CD4-positive, alpha-beta T cell treated with Interleukin-17A for 1 hour (primary cell): ENCODE results near the gene MAP4.
"Not testable (repeated sequence)": the region's sequence is repeated elsewhere in the genome, so short reads cannot be mapped to it uniquely, and the experiment has no call there.

ENCODE experiments used
- DNase-seq: peaks from one replicate; pipeline ENCODE4 v3.0.0-alpha.2; 2020

MAP4 gene

DNA sequence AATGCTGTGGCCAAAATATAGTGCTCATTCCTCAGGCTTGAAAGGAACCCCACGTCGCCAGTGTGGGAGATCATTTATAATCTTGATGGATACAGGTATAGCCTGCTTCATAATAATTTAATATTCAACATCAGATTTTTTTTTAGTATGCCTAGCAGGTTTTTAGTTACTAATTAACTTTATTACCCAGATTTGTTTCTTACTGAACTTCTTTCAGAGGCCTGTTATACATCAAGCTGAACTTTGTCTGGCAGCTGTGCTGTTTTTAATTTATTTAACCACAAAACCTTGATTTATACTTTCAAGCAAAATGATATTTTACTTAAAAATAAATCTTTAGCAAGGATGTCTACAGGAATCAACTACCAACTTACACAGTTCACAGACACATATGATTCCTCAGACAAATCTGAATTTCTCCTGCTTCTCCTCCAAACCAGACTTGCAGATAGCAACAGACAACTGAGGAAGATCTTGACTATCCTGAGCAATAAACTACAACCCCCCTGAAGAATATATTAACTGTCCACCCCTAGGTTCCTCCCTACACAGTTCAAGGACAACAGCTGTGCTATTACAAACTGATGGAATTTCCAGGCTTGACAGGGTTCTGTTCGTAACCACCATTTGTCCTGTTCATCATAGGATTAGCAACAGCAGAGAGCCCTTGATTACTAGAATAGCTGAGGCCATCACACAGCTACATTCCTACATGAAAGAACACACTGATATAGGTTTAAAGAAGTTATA is 610 bp downstream of the MAP4 start:
- DNase-seq, result no peak

DNA sequence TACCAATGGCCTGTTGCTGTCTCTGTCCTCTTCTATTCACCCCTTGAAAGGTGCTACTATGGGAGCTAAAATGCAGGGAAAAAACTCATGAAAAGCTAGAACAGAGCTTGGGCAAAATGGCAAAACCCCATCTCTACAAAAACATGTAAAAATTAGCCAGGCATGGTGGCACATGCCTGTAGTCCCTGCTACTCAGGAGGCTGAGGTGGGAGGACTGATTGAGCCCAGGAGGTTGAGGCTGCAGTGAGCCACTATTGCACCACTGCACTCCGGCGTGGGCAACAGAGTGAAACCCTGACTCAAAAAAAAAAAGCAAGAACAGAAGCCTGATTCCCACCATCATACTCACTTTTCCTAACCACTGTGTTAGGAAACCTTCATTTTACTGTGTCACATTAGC is 1.9 kb downstream of the MAP4 start:
- DNase-seq, result no peak

DNA sequence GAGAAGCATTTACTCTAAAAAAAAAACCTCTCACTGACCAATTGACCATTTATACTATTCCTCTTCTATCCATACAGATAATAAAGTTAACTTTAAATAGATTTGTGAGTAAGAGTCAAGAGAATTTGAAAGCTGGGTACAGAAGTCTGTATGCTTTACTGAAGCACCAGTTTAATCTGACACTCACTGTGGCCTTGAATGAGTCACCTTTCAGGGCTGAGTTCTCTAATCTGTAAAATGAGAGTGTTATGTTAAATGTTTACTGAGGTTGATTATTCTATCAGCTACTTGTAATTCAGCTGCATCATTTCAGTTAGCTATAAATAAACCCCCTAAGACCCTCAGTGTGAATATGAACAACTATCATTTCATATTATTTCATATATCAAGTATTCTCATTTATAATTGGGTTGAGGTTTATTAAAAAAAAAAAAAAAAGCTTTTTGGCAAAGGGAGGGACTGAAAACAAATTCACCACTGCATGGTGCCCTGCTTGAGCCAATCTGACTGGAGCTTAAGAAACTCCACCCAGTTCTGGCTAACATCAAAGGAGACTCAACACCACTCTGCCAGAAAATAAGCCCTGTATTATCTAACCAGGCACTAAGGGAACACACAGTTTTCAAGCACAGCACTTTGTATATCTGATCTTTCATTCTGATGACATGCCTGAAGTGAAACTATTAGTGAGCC is 2.8 kb downstream of the MAP4 start:
- DNase-seq, result no peak

DNA sequence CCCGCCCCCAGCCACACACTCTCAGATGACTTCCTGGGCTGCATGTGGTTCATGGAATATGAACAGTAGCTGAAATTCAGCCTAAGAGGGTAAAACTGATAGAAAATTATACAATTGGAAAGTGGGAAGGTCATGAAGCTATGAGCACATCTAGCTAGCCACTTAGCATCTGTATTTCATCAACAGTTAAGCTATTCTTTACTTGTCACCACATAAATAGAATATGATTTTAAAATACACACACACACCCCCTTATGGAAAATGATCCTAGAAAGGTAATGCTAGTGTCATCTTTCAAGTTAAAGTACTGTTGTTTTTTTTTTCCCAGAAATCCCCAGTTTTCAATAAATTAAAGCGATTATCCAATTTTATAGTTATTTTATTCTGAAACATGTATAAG is 3.6 kb downstream of the MAP4 start:
- DNase-seq, result no peak

DNA sequence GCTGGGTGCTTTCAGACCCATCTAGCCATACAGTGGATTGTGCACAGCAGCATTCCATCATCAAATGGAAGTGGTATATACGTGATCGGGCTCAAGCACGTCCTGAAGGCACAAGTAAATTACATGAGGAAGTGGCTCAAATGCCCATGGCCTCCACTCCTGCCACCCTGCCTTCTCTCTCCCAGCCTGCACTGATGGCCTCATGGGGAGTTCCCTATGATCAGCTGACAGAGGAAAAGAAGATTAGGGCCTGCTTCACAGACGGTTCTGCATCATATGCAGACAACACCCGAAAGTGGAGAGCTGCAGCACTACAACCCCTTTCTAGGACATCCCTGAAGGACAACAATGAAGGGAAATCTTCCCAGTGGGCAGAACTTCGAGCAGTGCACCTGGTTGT is 8.2 kb downstream of the MAP4 start:
- DNase-seq, result not testable (repeated sequence)

DNA sequence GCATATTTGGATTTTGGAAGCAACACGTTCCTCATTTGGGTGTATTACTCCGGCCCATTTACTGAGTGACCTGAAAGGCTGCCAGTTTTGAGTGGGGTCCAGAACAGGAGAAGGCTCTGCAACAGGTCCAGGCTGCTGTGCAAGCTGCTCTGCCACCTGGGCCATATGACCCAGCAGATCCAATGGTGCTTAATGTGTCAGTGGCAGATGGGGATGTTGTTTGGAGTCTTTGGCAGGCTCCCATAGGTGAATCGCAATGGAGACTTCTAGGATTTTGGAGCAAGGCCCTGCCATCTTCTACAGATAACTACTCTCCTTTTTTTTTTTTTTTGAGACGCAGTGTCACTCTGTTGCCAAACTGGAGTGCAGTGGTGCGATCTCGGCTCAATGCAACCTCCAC is 8.9 kb downstream of the MAP4 start:
- not testable (repeated sequence) for DNase-seq

DNA sequence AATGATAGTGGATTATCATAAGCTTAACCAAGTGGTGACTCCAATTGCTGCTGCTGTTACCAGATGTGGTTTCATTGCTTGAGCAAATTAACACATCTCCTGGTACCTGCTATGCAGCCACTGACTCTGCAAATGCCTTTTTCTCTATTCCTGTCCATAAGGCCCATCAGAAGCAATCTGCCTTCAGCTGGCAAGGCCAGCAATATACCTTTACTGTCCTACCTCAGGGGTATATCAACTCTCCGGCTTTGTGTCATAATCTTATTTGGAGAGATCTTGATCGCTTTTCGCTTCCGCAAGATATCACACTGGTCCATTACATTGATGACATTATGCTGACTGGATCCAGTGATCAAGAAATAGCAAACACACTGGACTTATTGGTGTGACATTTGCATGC is 9.4 kb downstream of the MAP4 start:
- not testable (repeated sequence) for DNase-seq

DNA sequence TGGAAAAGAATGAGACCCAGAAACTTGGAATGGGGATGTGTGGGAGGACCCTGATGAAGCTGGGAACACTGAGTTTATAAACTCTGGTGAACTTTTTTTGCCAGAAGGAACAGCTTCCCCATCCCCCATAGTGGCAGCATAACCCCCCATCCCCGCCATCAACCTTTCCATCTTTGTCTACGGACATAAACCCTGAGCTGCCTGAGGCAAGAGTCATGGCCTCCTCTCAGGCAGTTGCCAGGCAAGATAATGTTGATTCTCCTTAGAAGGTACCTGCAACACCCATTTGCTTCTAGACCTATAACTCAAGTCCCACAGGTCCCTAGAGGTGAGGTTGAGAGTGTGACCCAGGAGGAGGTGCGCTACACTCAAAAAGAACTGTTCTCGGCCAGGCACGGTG is 11.5 kb downstream of the MAP4 start:
- DNase-seq, result no peak

DNA sequence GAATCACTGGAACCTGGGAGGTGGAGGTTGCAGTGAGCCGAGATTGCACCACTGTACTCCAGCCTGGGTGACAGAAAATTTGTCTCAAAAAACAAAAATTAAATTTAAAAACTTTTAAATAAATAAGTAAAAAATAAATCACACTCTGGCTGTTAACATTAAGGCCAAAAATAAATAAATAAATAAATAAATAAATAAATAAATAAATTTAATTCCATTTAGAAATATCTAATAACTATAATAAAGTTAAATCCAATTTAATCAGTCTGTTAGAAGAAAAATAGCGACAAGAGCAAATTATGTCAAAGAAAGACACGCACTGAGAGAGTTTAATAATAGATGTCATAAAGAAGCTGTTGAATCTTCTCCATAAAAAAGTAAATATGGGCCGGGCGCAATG is 13.4 kb downstream of the MAP4 start:
- DNase-seq, result no peak

DNA sequence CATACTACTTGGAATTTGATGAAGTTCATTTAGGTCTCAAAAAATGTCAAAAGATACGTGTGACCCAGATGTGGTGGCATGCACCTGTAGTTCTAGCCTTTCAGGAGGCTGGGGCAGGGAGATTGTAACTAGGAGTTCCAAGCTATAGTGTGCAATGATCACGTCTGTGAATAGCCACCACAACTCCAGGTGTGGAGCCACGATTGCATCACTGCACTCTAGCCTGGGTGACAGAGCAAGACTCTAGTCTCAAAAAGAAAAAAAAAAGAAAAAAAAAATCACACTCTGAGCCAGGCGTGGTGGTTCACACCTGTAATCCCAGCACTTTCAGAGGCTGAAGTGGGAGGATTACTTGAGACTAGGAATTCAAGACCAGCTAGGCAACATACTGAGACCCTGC is 14.2 kb downstream of the MAP4 start:
- no peak for DNase-seq

DNA sequence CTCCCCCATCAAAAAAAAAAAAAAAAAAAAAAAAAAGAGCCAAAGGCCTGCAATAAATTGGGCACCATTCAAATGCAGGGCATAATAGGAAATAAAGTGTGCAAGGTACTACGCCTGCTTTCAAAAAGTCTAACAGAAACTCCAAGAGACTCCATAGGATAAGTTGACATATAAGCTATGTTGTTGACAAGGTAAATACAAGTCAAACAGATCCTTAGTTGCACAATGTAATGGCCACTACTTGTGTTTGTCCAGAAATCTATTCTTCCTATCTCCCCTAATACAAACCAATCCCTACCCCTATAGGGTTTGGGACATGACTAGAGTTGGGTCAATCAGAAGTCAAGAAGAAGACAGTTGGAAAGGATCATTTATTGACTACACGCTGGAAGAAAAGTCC is 16.0 kb downstream of the MAP4 start:
- no peak for DNase-seq

DNA sequence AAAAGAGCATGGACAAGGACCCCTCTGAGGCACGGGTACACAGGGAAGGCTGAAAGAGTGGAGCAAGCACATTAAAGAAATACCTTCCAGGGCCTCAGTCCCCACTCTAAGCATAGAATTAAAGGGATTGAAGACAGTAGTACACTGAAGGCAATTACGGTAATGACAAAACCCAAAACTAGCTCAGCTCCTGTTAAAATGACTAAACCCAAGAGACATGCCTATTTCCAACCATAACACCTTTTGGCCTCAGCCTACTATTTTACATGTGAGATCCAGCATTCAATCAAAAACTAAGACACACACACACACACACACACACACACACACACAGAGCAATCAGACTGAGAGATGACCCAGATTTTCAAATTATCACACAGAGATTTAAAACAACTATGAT is 19.8 kb downstream of the MAP4 start:
- DNase-seq, result no peak

DNA sequence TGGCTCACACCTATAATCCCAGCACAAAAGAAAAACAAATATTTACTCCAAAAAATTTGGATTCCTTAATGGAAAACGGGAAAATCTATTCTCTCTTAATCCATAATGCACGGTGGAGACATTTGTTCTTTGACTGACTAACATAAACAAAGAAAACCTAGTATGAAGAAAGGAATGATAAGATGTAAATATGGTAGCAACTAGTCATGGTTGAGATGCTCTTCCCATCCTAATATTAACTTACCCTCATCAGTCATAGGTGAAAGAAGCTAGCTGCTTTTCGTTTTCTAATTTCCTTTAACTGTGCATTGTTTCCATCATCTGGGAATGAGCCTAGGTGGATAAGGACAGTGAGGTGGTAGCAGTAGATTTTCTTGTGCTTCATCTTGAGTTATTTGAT is 22.0 kb downstream of the MAP4 start:
- no peak for DNase-seq

DNA sequence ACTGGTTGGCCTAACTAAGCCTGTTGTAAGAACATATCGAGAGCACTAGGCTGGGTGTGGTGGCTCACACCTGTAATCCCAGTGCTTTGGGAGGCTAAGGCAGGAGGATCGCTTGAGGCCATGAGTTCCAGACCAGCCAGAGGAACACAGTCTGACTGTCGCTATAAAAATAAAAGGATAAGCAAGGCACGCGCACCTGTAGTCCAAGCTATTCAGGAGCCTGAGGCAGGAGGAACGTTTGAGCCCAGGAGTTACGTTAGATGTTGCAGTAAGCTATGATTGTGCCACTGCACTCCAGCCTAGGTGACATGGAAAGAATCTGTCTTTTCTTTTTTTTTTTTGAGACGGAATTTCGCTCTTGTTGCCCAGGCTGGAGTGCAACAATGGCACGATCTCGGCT is 24.9 kb downstream of the MAP4 start:
- DNase-seq, result no peak

DNA sequence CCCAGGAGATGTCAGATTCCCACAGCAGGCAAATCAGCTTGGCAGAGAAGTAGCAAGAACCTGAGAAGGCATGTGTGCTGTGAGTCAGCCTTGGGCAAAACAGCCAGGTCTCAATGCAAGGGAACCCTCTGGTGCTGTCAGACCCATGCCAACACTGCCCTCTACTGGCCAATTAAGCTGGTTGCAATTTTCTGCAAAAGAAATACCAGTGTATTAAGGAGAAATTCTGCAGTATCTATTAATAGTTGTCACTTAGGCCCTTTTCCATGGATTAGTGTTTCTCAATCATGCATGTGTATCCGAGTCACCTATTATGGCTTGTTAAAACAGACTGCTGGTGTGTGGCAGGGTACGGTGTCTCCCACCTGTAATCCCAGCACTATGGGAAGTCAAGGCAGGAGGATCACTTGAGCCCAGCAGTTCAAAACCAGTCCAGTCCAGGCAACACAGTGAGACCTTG is 26.2 kb downstream of the MAP4 start:
- DNase-seq, result peak; percentile 82

DNA sequence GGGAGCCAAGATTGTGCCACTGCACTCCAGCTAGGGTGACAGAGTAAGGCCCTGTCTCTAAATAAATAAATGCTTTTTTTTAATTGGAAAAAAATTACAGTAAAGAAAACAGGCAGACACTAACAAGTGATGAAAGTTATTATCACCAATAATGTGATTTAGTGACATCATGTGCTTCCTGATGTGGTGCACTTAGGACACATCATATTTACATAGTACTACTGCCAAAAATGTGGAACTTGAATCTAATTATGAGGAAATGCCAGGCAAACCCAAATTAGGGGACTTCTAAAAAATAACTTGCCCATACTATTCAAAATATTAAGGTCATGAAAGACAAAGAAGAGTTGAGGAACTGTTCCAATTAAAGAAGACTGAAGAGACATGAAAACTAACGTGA is 30.8 kb downstream of the MAP4 start:
- DNase-seq, result no peak

DNA sequence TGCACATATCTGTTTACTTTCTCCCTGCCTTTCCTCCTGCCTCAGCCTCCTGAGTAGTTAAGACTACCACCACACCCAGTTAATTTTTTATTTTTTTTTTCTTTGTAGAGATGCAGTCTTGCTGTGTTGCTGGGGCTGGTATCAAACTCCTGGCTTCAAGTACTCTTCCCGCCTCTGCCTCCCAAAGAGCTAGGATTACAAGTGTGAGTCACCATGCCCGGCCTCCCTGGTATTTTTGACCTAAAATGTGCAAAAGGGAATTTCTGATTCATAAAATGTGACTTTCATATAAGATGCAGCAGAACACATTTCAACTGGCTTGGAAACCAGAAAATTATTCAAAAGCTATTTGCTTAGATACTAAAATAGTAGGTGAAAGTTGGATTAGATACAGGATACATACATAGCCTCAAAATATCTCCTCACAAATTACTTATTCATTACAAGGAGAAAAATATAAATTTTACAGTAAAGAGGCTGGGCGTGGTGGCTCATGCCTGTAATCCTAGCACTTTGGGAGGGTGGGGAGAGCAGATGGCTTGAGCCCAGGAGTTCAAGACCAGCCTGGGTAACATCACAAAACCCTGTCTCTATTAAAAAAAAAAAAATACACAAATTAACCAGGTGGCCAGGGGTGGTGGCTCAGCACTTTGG is 32.0 kb downstream of the MAP4 start:
- no peak for DNase-seq

DNA sequence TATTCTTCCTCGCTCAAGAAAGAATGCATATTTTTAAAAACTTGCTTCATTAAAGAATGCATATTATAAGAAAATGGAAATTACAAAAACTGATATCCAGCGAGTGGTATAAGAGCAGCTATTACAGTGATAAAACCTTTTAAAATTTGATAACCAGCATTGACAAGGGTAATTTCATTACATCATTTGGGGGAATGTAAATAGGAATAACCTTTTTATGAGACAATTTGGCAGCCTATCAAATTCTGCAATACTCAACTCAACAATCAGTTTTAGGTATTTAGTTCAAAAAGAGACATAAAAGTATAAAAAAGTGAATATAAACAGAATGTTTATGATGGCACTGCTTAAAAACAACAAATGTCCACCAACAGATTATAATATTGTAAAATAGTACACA is 35.4 kb downstream of the MAP4 start:
- DNase-seq, result no peak

DNA sequence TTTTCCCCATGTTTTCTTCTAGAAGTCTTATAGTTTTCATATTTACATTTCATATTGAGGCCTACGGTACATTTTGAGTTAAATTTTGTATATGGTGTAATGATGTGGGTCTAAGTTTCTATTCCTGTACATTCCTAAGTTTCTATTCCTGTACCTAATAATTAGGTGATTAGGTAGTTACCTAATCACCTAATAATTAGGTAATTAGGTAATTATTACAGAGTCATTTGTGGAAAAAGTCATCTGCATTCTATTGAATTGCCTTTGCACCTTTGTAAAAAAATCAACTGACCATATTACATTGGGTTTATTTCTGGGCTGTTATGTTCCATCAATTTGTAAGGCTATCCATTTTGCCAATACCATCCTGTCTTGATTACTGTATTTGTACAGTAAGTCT is 37.1 kb downstream of the MAP4 start:
- no peak for DNase-seq

DNA sequence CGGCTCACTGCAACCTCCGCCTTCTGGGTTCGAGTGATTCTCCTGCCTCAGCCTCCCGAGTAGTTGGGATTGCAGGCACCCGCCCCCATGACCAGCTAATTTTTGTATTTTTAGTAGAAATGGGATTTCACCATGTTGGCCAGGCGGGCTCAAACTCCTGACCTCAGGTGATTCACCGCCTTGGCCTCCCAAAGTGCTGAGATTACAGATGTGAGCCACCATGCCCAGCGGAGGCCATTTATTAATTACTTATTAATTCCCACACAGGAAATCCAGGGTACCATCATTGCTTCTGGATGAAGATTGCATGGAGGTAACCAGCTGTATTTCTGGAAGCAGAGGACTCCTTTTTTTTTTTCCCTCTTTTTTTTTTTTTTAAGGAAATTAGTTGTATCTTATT is 37.8 kb downstream of the MAP4 start:
- no peak for DNase-seq

DNA sequence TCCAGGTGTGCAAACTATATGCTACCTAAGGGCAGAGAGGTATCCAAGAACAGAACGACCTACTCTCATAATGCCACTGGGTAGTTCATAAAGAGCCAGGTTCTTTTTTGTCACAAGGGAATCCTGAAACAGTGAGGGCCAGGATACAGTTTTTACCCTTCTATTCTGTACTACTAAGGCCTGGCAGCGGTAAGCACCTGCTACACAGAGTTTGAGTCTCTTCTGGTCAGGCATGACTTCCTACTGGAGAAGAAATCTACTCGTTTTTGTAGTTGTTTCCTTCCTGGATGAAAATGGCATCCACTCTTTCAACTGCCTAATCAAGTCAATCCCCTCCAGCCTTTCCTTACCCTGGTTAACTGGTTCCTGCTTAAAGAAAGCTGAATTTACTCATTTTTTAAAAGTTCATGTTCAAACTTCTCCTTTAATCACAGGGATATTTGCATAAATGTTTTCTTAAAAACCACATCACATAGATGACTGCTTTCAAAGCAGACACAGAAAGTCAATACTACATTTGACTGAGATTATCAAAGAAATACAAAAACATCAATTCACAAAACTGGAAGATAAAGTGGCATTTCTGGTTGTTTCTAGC is 40.0 kb downstream of the MAP4 start:
- no peak for DNase-seq

DNA sequence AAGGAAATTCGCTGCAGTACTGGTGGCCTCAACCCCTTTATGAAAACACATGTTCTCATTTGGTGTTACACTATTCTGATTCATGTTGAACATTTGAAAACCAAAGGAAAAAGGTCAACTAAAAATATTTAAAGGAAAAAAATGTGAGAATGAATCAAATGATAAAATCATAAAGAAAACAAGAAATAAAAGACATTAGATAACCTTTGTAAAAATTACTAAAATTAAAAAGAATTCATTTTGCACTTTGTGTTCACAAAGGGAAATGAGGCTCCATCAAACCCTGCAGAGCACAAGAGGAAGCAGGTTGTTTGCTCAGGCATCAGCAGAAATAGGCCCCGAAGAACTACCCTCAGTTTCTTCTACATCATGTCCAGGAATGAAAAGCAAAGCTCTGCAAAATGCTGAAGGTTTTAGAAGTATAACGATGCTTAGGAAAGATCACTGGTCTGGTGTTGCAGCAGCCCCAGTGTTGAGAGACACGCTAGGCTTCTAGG is 41.2 kb downstream of the MAP4 start:
- no peak for DNase-seq

DNA sequence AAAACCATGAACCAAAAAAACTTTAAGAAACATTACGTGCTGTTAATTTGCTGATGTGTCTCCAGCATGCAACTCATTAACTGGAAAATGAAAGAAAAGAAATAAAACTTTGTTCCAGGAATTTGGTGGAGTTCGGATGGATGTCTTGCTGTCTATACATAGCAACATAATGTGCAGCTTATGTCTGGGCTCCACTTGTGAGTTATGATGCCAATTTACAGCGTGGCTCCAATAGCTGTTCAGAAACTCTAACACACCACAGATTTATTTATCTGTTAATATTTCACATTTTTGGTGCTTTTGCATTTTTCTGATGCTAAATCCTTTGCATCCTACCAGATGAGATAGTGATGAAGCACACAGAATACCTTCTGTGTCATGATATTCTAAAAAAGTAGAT is 45.1 kb downstream of the MAP4 start:
- DNase-seq, result no peak

DNA sequence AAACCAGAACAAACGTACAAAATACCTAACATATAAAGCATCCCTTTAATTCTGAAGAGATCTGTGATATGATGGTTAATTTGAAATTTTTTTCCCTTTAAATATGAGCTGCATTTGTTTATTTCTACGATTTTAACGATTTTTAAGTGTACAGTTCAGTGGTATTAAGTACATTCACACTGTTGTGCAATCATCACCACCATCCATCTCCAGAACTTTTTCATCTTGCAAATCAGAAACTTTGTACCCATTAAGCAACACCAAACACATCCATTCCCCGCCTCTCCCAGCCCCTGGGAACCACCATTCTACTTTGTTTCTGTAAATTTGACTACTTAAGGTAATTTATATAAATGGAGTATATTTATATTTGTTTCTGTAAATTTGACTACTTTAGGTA is 51.5 kb downstream of the MAP4 start:
- no peak for DNase-seq
